Measurements from ENCODE around the gene LYRM4. TPM values are rescaled to one million over a fixed set of nuclear protein-coding genes. Genes with fewer than 3 reads are reported as not detected.

The LYRM4 gene
- total RNA-seq, 4 donors from 2014 or later = 16.9 to 20.9 (median 18.4) TPM

- Histone ChIP-seq H3K27me3 (no peaks in the 10 kb centered on the region), H3K36me3 (no peaks in the 10 kb centered on the region), H3K27ac (replicated peaks in 1 of 4) (no peak overlapping the region), H3K4me3 (no peak overlapping the region), H3K4me1 (no peaks in the 10 kb centered on the region), H3K9me3 (no peaks in the 10 kb centered on the region)
- DNase-seq (ENCODE audit: extremely low spot score) = no peak
- 82% methylated on average over 2 of the region's 2 CpGs for WGBS
- no peak for TF ChIP-seq POLR2AphosphoS5 (IDR thresholded peaks at IDR 0.05)
- TF ChIP-seq EP300 (IDR thresholded peaks at IDR 0.05) = no peak
- no peak for TF ChIP-seq POLR2A (IDR thresholded peaks at IDR 0.05; ENCODE audit: low read depth)
- TF ChIP-seq, protein P1, sequence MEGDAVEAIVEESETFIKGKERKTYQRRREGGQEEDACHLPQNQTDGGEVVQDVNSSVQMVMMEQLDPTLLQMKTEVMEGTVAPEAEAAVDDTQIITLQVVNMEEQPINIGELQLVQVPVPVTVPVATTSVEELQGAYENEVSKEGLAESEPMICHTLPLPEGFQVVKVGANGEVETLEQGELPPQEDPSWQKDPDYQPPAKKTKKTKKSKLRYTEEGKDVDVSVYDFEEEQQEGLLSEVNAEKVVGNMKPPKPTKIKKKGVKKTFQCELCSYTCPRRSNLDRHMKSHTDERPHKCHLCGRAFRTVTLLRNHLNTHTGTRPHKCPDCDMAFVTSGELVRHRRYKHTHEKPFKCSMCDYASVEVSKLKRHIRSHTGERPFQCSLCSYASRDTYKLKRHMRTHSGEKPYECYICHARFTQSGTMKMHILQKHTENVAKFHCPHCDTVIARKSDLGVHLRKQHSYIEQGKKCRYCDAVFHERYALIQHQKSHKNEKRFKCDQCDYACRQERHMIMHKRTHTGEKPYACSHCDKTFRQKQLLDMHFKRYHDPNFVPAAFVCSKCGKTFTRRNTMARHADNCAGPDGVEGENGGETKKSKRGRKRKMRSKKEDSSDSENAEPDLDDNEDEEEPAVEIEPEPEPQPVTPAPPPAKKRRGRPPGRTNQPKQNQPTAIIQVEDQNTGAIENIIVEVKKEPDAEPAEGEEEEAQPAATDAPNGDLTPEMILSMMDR (IDR thresholded peaks at IDR 0.05) = no peak
- intact Hi-C loops (cut with DNase I) = no loop called here
These were observed 76.5 kb downstream of the LYRM4 start for GRCh38 chr6:5184218-5184617.

- WGBS = 80% methylated on average over 4 of the region's 4 CpGs
These were observed 79.0 kb downstream of the LYRM4 start for GRCh38 chr6:5181510-5182317.

DNA sequence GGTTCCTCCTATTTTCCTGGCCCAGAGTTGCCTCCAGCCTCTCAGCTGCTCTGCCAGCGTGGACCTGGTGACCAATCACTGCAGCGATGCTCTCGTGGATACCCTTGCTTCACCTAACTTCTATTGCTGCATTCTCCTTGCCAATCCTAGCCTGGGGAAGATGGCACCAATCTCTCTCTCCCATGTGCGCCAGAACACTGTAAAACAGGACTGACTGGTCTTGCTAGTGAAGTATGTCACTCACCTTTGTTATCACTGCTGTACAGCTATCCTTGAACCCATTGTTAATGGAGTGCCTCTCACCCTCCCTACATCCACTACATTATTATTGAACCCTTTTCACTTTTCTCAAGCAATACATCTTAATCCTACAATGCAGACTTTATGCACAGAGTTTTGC is 80.1 kb downstream of the LYRM4 start:
- no peaks in the 10 kb centered on the region for H3K27me3 ChIP-seq
- no peak for TF ChIP-seq POLR2A (IDR thresholded peaks at IDR 0.05; ENCODE audit: low read depth)
- no peak for TF ChIP-seq EP300 (IDR thresholded peaks at IDR 0.05)
- no peak for TF ChIP-seq POLR2AphosphoS5 (IDR thresholded peaks at IDR 0.05)
- TF ChIP-seq, protein P1 (IDR thresholded peaks at IDR 0.05) = no peak
- H3K9me3 ChIP-seq = no peaks in the 10 kb centered on the region
- no peak overlapping the region for H3K27ac ChIP-seq (replicated peaks in 1 of 4)
- intact Hi-C loops (cut with DNase I) = no loop called here
- WGBS = 98% methylated on average over 4 of the region's 4 CpGs
- no peak for DNase-seq (ENCODE audit: extremely low spot score)
- no peaks in the 10 kb centered on the region for H3K36me3 ChIP-seq
- H3K4me3 ChIP-seq = no peak overlapping the region
- no peaks in the 10 kb centered on the region for H3K4me1 ChIP-seq

More at GRCh38 chr6:5181510-5182317, 79.0 kb downstream of the LYRM4 start:
- Histone ChIP-seq H3K36me3 (no peaks in the 10 kb centered on the region), H3K4me3 (no peak overlapping the region), H3K27me3 (no peaks in the 10 kb centered on the region), H3K4me1 (no peaks in the 10 kb centered on the region), H3K9me3 (no peaks in the 10 kb centered on the region), H3K27ac (replicated peaks in 1 of 4) (no peak overlapping the region)
- intact Hi-C loops (cut with DNase I) = no loop called here
- TF ChIP-seq POLR2AphosphoS5 (IDR thresholded peaks at IDR 0.05) (no peak), EP300 (IDR thresholded peaks at IDR 0.05) (no peak), POLR2A (IDR thresholded peaks at IDR 0.05; ENCODE audit: low read depth) (no peak)
- TF ChIP-seq, protein P1 (IDR thresholded peaks at IDR 0.05) = no peak
- DNase-seq (ENCODE audit: extremely low spot score) = no peak

DNA sequence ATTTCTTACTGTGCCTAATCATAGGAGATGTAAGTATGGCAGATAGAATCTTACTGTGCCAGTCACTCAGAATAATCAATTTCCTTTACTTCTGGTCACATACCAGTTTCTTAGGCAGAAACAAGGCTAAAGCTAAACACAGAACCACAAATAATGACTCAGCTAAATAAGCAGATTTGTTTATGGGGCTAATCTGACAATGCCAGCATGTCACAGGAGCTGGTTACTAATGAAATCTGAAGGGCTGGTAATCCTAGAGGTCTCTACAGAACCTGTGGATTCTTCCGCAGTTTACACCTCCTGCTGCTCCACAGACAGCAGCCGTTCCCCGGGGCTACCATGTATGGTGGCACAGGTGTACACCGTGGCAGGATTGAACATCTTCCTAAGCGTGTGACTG is 80.8 kb downstream of the LYRM4 start:
- WGBS = 95% methylated on average over 5 of the region's 5 CpGs
- DNase-seq (ENCODE audit: extremely low spot score) = no peak
- TF ChIP-seq, protein P1 (IDR thresholded peaks at IDR 0.05) = no peak
- TF ChIP-seq EP300 (IDR thresholded peaks at IDR 0.05) (no peak), POLR2A (IDR thresholded peaks at IDR 0.05; ENCODE audit: low read depth) (no peak), POLR2AphosphoS5 (IDR thresholded peaks at IDR 0.05) (no peak)
- Histone ChIP-seq H3K36me3 (no peaks in the 10 kb centered on the region), H3K9me3 (no peaks in the 10 kb centered on the region), H3K27ac (replicated peaks in 1 of 4) (no peak overlapping the region), H3K27me3 (no peaks in the 10 kb centered on the region), H3K4me3 (no peak overlapping the region), H3K4me1 (no peaks in the 10 kb centered on the region)
- intact Hi-C loops (cut with DNase I) = no loop called here

Measured in esophagus muscularis mucosa (tissue), 4 donors.